H9 (cell line): ENCODE measurements around the gene TRAF3. TPM values are rescaled to one million over a fixed set of nuclear protein-coding genes. Genes with fewer than 3 reads are reported as not detected.

Experiments used
- DNase-seq: peaks from one replicate; pipeline ENCODE4 v3.0.0-alpha.2; 2017
- H2AFZ ChIP-seq: one replicate; pipeline ENCODE4 v1.6.1; 2013; ENCODE audit warnings: mild to moderate bottlenecking, low read length, control low read depth, moderate library complexity
- H2AK5ac ChIP-seq: 2 replicates; pipeline ENCODE4 v1.6.1; 2013; ENCODE audit warnings: low read length, control low read depth, mixed read lengths; ENCODE audit not compliant: insufficient read length
- H2BK120ac ChIP-seq: one replicate; pipeline ENCODE4 v1.6.1; 2013; ENCODE audit warnings: low read depth, mild to moderate bottlenecking, low read length, control low read depth, inconsistent platforms; ENCODE audit not compliant: poor library complexity, severe bottlenecking
- H2BK12ac ChIP-seq: 2 replicates; pipeline ENCODE4 v1.6.1; 2013; ENCODE audit warnings: low read length, control low read depth, mixed read lengths, low read depth; ENCODE audit not compliant: insufficient read length
- H2BK15ac ChIP-seq: 2 replicates; pipeline ENCODE4 v1.6.1; 2013; ENCODE audit warnings: low read depth, low read length, control low read depth
- H2BK20ac ChIP-seq: one replicate; pipeline ENCODE4 v1.6.1; 2013; ENCODE audit warnings: low read depth, mild to moderate bottlenecking, low read length, control low read depth, inconsistent platforms; ENCODE audit not compliant: poor library complexity, severe bottlenecking
- H2BK5ac ChIP-seq: 2 replicates; pipeline ENCODE4 v1.6.1; 2013; ENCODE audit warnings: low read length, control low read depth, mixed read lengths; ENCODE audit not compliant: insufficient read length
- H3K14ac ChIP-seq: 2 replicates; pipeline ENCODE4 v1.6.1; 2013; ENCODE audit warnings: low read length, control low read depth; ENCODE audit not compliant: insufficient read depth
- H3K18ac ChIP-seq: 2 replicates; pipeline ENCODE4 v1.6.1; 2013; ENCODE audit warnings: low read depth, mild to moderate bottlenecking, mixed read lengths, low read length, control low read depth; ENCODE audit not compliant: insufficient read length
- H3K23ac ChIP-seq: 2 replicates; pipeline ENCODE4 v1.6.1; 2013; ENCODE audit warnings: low read length, control low read depth, mixed read lengths, low read depth; ENCODE audit not compliant: insufficient read length
- H3K23me2 ChIP-seq: 2 replicates; pipeline ENCODE4 v1.6.1; 2013; ENCODE audit warnings: low read depth, mild to moderate bottlenecking, mixed read lengths, low read length, control low read depth; ENCODE audit not compliant: insufficient read length, poor library complexity, severe bottlenecking
- H3K27ac ChIP-seq: 2 replicates; pipeline ENCODE4 v1.5.1; 2013; ENCODE audit warnings: low read length, control low read depth, mixed read lengths, low read depth; ENCODE audit not compliant: insufficient read length
- H3K27me3 ChIP-seq: 2 replicates; pipeline ENCODE4 v1.6.1; 2013; ENCODE audit warnings: low read length, control low read depth, inconsistent platforms; ENCODE audit not compliant: insufficient read depth
- H3K4ac ChIP-seq: 2 replicates; pipeline ENCODE4 v1.6.1; 2013; ENCODE audit warnings: low read depth, mild to moderate bottlenecking, control low read depth, inconsistent platforms, low read length, moderate library complexity
- H3K4me1 ChIP-seq: 2 replicates; pipeline ENCODE4 v1.6.1; 2013; ENCODE audit warnings: low read length, control low read depth, inconsistent platforms; ENCODE audit not compliant: insufficient read depth
- H3K4me2 ChIP-seq: 2 replicates; pipeline ENCODE4 v1.6.1; 2013; ENCODE audit warnings: low read length, control low read depth, mixed read lengths; ENCODE audit not compliant: insufficient read length, insufficient read depth
- H3K56ac ChIP-seq: 2 replicates; pipeline ENCODE4 v1.6.1; 2013; ENCODE audit warnings: low read depth, mild to moderate bottlenecking, mixed read lengths, low read length, control low read depth; ENCODE audit not compliant: insufficient read length
- H3K79me1 ChIP-seq: 2 replicates; pipeline ENCODE4 v1.6.1; 2013; ENCODE audit warnings: low read depth, mild to moderate bottlenecking, moderate library complexity, low read length, control low read depth, inconsistent platforms; ENCODE audit not compliant: insufficient read depth, poor library complexity, severe bottlenecking
- H3K79me2 ChIP-seq: 2 replicates; pipeline ENCODE4 v1.6.1; 2013; ENCODE audit warnings: low read length, control low read depth, inconsistent platforms; ENCODE audit not compliant: insufficient read depth
- H3K9ac ChIP-seq: 2 replicates; pipeline ENCODE4 v1.6.1; 2013; ENCODE audit warnings: low read length, control low read depth, mixed read lengths; ENCODE audit not compliant: insufficient read length; ENCODE audit errors: extremely low read depth
- H3K9me3 ChIP-seq: one replicate; pipeline ENCODE4 v1.6.1; 2013; ENCODE audit warnings: low read depth, low read length, inconsistent platforms; ENCODE audit not compliant: control insufficient read depth
- H3T11ph ChIP-seq: one replicate; pipeline ENCODE4 v1.6.1; 2013; ENCODE audit warnings: mild to moderate bottlenecking, low read length, control low read depth, inconsistent platforms
- H4K20me1 ChIP-seq: one replicate; pipeline ENCODE4 v1.6.1; 2013; ENCODE audit not compliant: control insufficient read depth, insufficient read length, insufficient read depth
- H4K5ac ChIP-seq: 2 replicates; pipeline ENCODE4 v1.6.1; 2013; ENCODE audit warnings: low read depth, mild to moderate bottlenecking, mixed read lengths, low read length, control low read depth; ENCODE audit not compliant: insufficient read length
- H4K8ac ChIP-seq: replicated peaks from 2 replicates; pipeline ENCODE4 v1.6.1; 2013; ENCODE audit warnings: low read length, control low read depth, mixed read lengths, low read depth; ENCODE audit not compliant: insufficient read length
- H4K91ac ChIP-seq: 2 replicates; pipeline ENCODE4 v1.6.1; 2013; ENCODE audit warnings: low read depth, mild to moderate bottlenecking, moderate library complexity, mixed read lengths, low read length, control low read depth; ENCODE audit not compliant: insufficient read length
- H3K27ac Mint-ChIP-seq, 3 experiments: 2 replicates in 2 of 3; 3 replicates in 1 of 3; pipeline ENCODE4 v1.8.0; 2020 to 2021; ENCODE audit warnings: mixed read lengths in 3 of 3, mild to moderate bottlenecking in 1 of 3, moderate library complexity in 1 of 3
- H3K27me3 Mint-ChIP-seq: 2 replicates; pipeline ENCODE4 v1.8.0; 2021; ENCODE audit warnings: low read depth, mild to moderate bottlenecking, moderate library complexity, mixed read lengths
- H3K36me3 Mint-ChIP-seq, 3 experiments: 2 replicates in 2 of 3; 3 replicates in 1 of 3; pipeline ENCODE4 v1.8.0; 2020 to 2021; ENCODE audit warnings: low read depth in 3 of 3, mixed read lengths in 3 of 3; ENCODE audit not compliant: insufficient read depth in 1 of 3
- H3K4me1 Mint-ChIP-seq, 2 experiments: 2 replicates each; pipeline ENCODE4 v1.8.0; 2020; ENCODE audit warnings: mixed read lengths in 2 of 2
- H3K4me3 Mint-ChIP-seq, 2 experiments: 2 replicates in 1 of 2; 3 replicates in 1 of 2; pipeline ENCODE4 v1.8.0; 2020 to 2021; ENCODE audit warnings: mild to moderate bottlenecking in 2 of 2, mixed read lengths in 2 of 2, moderate library complexity in 1 of 2
- H3K9me3 Mint-ChIP-seq, 2 experiments: 2 replicates in 1 of 2; 3 replicates in 1 of 2; pipeline ENCODE4 v1.8.0; 2020; ENCODE audit warnings: mild to moderate bottlenecking in 2 of 2, mixed read lengths in 2 of 2, moderate library complexity in 1 of 2
- CTCF ChIP-seq: fragments of 200-600 bp; sonication (generic); conservative IDR thresholded peaks from 3 replicates; pipeline ENCODE4 v1.8.0; 2021; ENCODE audit warnings: antibody characterized with exemption, mild to moderate bottlenecking
- WGBS: extraction: QIAGEN DNeasy Blood & Tissue Kit; methylation state at CpG from one replicate; pipeline ENCODE4 v1.1.7; 2013; ENCODE audit warnings: missing lambda C conversion rate, low lambda C conversion rate, mixed read lengths; ENCODE audit not compliant: insufficient read length; ENCODE audit errors: extremely low coverage; 5-methylcytosine and 5-hydroxymethylcytosine counted together
- total RNA-seq: library from RNA; stranded (reverse); gene quantifications from 2 replicates; pipeline ENCODE4 v1.2.1, GENCODE V29; 2021

The TRAF3 gene
- total RNA-seq, 1 experiment from 2014 or later: 9.6 TPM

GRCh38 chr14:102811971-102812370, 34.7 kb downstream of the TRAF3 start:
- H3K27me3 ChIP-seq: no peaks in the 10 kb centered on the region
- no peak overlapping the region for H2AFZ ChIP-seq
- no peak overlapping the region for H4K5ac ChIP-seq
- H3K27me3 Mint-ChIP-seq: no peaks in the 10 kb centered on the region
- no peak overlapping the region for H2BK5ac ChIP-seq
- H3K4ac ChIP-seq: no peak overlapping the region
- H3K27ac Mint-ChIP-seq: peak overlapping the region in 1 of 3 experiments; percentile 1; a peak in 1 of 7 replicates
- no peak overlapping the region for H3K27ac ChIP-seq
- no peak overlapping the region for H4K8ac ChIP-seq
- no CpG with 5 or more reads among the region's 2 CpGs for WGBS
- peaks cover 10 to 16% of the 10 kb centered on the region in 2 experiments for H3K4me1 Mint-ChIP-seq
- no peak overlapping the region for H3K4me3 Mint-ChIP-seq
- no peak overlapping the region for H2BK15ac ChIP-seq
- H3K4me1 ChIP-seq: no peaks in the 10 kb centered on the region
- no peaks in the 10 kb centered on the region; the same call in 1 of the 2 replicates for H3K79me2 ChIP-seq
- H4K91ac ChIP-seq: no peak overlapping the region
- H2BK20ac ChIP-seq: no peak overlapping the region
- H2BK12ac ChIP-seq: no peak overlapping the region
- H3K9me3 ChIP-seq: no peaks in the 10 kb centered on the region
- no peak overlapping the region for H2BK120ac ChIP-seq
- H3K9me3 Mint-ChIP-seq: no peaks in the 10 kb centered on the region
- H4K20me1 ChIP-seq: no peaks in the 10 kb centered on the region
- H3K18ac ChIP-seq: no peak overlapping the region
- no peak overlapping the region for H3K23ac ChIP-seq
- DNase-seq: no peak
- H2AK5ac ChIP-seq: no peak overlapping the region
- no peaks in the 10 kb centered on the region for H3K23me2 ChIP-seq
- H3T11ph ChIP-seq: no peak overlapping the region
- no peak for TF ChIP-seq CTCF
- no peak overlapping the region for H3K14ac ChIP-seq
- H3K56ac ChIP-seq: no peak overlapping the region
- H3K9ac ChIP-seq: no peak overlapping the region
- H3K4me2 ChIP-seq: no peak overlapping the region
- H3K36me3 Mint-ChIP-seq: no peaks in the 10 kb centered on the region
- H3K79me1 ChIP-seq: no peaks in the 10 kb centered on the region
